Measurements from ENCODE around the gene MIA.
"Not testable (repeated sequence)": the region's sequence is repeated elsewhere in the genome, so short reads cannot be mapped to it uniquely, and the experiment has no call there.

The MIA gene

GRCh38 chr19:40750874-40751537 lies 24.3 kb upstream of the MIA start, which contains the start of gene SNRPA:
SNRPA (plus strand) TSS chr19:40751203; CDS start chr19:40751409, 206 bp downstream.
- DNase-seq = peak; percentile 98

- no peak for DNase-seq
Observed at GRCh38 chr19:40752257-40752781, 23.0 kb upstream of the MIA start.

- DNase-seq = no peak
Observed at GRCh38 chr19:40754611-40755247, 20.6 kb upstream of the MIA start.

GRCh38 chr19:40755248-40755624 lies 20.1 kb upstream of the MIA start:
- DNase-seq = no peak

- no peak for DNase-seq
Observed at GRCh38 chr19:40755791-40756190, 19.5 kb upstream of the MIA start.

- no peak for DNase-seq
Observed at GRCh38 chr19:40756502-40757110, 18.7 kb upstream of the MIA start.

- DNase-seq = no peak
Observed at GRCh38 chr19:40758491-40758890, 16.8 kb upstream of the MIA start.

GRCh38 chr19:40759352-40759751 lies 16.0 kb upstream of the MIA start:
- DNase-seq = no peak

- no peak for DNase-seq
Observed at GRCh38 chr19:40762754-40763470, 12.4 kb upstream of the MIA start.

GRCh38 chr19:40763526-40763925 lies 11.8 kb upstream of the MIA start:
- DNase-seq = no peak

GRCh38 chr19:40763963-40764362 lies 11.4 kb upstream of the MIA start:
- no peak for DNase-seq

- not testable (repeated sequence) for DNase-seq
Observed at GRCh38 chr19:40766385-40766784, 8.9 kb upstream of the MIA start.

GRCh38 chr19:40768869-40769268 lies 6.5 kb upstream of the MIA start:
- DNase-seq = no peak

- not testable (repeated sequence) for DNase-seq
Observed at GRCh38 chr19:40771101-40771862, 4.0 kb upstream of the MIA start.

GRCh38 chr19:40775632-40776022 lies 306 bp downstream of the MIA start:
- DNase-seq = no peak

GRCh38 chr19:40776364-40776763 lies 1.0 kb downstream of the MIA start:
- DNase-seq = no peak

GRCh38 chr19:40776932-40777644 lies 1.8 kb downstream of the MIA start:
- DNase-seq = peak; percentile 84

- no peak for DNase-seq
Observed at GRCh38 chr19:40777645-40777936, 2.3 kb downstream of the MIA start.

GRCh38 chr19:40777937-40778705 lies 2.8 kb downstream of the MIA start, which contains the start of gene RAB4B:
RAB4B (plus strand) TSS chr19:40778247; CDS start chr19:40778376, 129 bp downstream.
- DNase-seq = peak; percentile 99

GRCh38 chr19:40778706-40779284 lies 3.5 kb downstream of the MIA start:
- DNase-seq = no peak

GRCh38 chr19:40780582-40780981 lies 5.3 kb downstream of the MIA start:
- DNase-seq = no peak

All from NCI-H2029 (cell line).